ENCODE results near the gene ITGB1BP1.

GRCh38 chr2:9360110-9360509 lies 63.2 kb downstream of the ITGB1BP1 start:
- TF ChIP-seq SUZ12 (IDR thresholded peaks at IDR 0.05) (no peak), L3MBTL2 (conservative IDR thresholded peaks at IDR 0.05) (no peak), ELF4 (IDR thresholded peaks at IDR 0.05) (no peak), FOXM1 (IDR thresholded peaks at IDR 0.05; ENCODE audit: borderline replicate concordance) (no peak), CTBP1 (IDR thresholded peaks at IDR 0.05; ENCODE audit: borderline replicate concordance) (no peak), FOXK2 (IDR thresholded peaks at IDR 0.05) (no peak)

Data from HEK293T (cell line).